G401 (cell line): Measurements from ENCODE around the gene ABCA1. TPM values are rescaled to one million over a fixed set of nuclear protein-coding genes. Genes with fewer than 3 reads are reported as not detected.
A peak's percentile ranks its signal among the peaks of the same experiment; 100 is the strongest.
"Not testable (repeated sequence)": the region's sequence is repeated elsewhere in the genome, so short reads cannot be mapped to it uniquely, and the experiment has no call there.

Source experiments
- DNase-seq: peaks from one replicate; pipeline ENCODE4 v3.0.0-alpha.2; 2015; ENCODE audit warnings: low spot score
- in situ Hi-C: cut with HindIII; loops from 2 replicates; pipeline ENCODE4 v1.10.0; 2016; ENCODE audit warnings: low sequenced_read_pairs, mixed read lengths
- total RNA-seq: library from RNA; depleted of rRNA; stranded (reverse); fragments of >200 nt; shearing (Covaris generic); gene quantifications from 2 replicates; pipeline ENCODE4 v1.2.3, GENCODE V29; 2014

ABCA1 gene
- total RNA-seq, 1 experiment from 2014 or later, result 13.7 TPM

- in situ Hi-C loops, result no loop called here
- DNase-seq, result no peak
Observed at GRCh38 chr9:104876587-104876986, 51.4 kb downstream of the ABCA1 start.

GRCh38 chr9:104875897-104876296 lies 52.1 kb downstream of the ABCA1 start:
- DNase-seq, result no peak
- in situ Hi-C loops, result no loop called here

- in situ Hi-C loops, result no loop called here
- no peak for DNase-seq
Observed at GRCh38 chr9:104875320-104875719, 52.6 kb downstream of the ABCA1 start.

- in situ Hi-C loops, result no loop called here
- DNase-seq, result no peak
Observed at GRCh38 chr9:104873489-104873850, 54.5 kb downstream of the ABCA1 start.

DNA sequence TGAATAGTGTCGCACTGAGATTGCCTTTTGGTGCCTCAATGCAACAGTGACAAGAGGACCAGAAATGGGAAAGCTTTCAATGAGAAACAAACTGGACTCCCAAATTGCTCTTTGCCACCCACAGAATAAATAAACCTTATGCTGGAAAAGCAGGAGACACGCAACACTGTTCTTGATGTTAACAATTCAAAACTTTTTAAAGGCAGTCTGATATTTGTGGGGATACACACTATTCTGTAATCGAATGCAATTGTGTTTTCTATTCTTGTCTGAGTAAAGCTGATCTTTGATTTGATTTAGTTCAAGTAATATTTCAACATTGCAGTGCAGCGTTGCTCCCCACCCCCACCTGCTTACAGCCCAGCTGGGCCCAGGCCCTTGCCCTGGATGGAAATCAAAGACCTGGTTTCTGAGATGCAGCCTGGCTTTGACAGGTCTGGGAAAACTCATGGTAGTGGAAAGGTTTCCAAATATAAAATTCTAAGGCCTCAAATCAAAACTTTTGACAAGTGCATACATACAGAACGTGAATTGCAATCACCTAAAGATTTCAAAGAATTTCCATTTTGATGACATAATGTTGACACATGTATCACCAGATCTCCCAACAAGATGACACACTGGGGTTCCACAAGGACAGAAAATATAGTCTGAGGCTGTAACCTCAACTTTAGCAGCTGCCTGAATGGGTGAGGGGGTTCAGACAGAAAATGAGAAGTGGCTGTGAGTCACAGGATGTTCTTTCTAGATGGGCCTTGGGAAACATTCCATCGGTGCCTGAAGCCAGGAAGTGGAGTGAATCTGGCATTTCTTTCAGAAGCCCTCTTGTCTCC lies 55.1 kb downstream of the ABCA1 start:
- in situ Hi-C loops, result no loop called here
- no peak for DNase-seq

- no peak for DNase-seq
- in situ Hi-C loops, result no loop called here
Observed at GRCh38 chr9:104871961-104872527, 55.9 kb downstream of the ABCA1 start.

DNA sequence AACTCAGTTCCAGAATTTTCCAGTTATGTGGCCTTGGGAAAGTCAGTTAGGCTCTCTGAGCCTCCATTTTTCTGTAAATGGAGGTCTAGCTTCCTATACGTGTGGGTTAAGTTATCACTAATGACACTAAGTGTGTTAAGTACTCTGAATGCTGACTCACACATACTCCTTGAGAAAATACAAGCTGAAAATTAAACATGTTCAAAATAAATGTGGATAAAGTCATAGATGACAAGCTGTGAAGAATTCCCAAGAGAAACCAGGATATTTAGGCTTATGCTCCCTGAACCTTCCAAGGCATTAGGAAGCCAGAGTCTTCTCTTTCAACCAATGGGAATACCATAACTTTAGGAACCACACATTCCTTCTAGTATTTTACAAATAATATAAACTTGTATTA lies 58.1 kb downstream of the ABCA1 start:
- no peak for DNase-seq
- in situ Hi-C loops, result no loop called here

GRCh38 chr9:104868687-104869404 lies 59.1 kb downstream of the ABCA1 start:
- DNase-seq, result peak; percentile 14
- in situ Hi-C loops, result no loop called here

DNA sequence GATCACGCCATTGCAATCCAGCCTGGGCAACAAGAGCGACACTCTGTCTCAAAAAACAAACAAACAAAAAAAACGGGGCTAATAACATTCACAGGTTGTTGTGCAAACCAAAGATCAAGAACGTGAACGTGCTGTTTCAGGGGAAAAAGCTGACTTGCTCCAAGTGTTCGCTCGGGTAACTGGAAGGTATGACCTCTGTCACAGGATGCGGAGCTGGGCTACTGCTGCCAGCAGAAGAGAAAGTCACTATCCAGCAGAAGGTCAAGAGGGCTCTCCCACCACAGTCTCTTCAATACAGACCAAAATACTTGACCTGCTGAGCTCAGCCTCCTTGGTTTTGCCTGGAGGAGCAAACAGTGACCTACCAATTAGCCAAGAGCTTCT lies 59.7 kb downstream of the ABCA1 start:
- DNase-seq, result no peak
- in situ Hi-C loops, result no loop called here

DNA sequence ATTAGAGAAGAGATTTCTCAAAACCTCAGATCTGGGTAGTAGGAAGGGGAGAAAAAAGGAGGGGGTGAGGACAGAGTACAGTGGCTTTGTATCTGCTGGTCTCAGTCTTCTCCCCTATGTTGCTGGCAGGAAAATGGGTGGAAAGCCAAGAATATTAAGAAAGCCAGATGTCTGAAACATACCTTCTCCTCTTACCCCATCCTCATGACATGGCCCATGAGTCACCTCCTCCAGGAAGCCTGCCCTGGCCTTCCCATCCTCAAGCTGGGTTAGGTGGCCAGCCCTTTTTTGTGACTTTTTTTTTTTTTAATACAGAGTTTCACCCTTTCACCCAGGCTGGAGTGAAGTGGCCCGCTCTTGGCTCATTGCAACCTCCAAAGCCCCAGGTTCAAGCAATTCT lies 61.8 kb downstream of the ABCA1 start:
- no peak for DNase-seq
- in situ Hi-C loops, result no loop called here

- in situ Hi-C loops, result no loop called here
- no peak for DNase-seq
Observed at GRCh38 chr9:104864675-104865104, 63.3 kb downstream of the ABCA1 start.

DNA sequence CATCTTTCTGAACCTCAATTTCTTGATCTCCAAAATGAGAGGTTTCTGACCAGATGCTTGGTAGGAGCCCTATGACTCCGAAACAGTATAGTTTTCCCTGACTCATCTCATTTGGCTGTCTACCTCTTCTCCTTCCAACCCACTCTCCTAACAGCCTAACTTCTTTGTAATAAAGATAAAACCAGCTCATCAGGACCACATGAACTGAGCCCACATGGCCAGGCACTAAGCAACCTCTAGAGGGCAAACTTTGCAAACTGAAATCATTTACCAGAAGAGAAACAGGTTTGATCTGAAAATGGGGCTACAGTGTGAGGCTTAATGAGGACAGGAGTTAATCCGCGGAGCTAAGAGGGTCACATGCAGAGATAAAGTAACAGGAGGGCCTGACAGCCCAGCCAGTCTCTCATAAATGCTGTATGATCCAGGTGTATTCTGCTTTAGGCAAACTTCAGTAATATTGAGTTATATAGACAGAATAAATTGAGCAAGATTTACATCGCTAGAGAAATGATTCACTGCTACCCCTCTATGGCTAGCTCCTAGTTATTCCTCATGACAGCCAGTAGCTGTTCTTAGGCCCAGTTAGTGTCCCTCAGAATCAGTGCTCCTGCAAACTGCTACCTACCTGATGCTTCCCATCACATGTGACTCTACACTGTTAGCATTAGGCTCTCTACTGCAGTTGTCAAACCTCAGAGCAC lies 64.6 kb downstream of the ABCA1 start:
- peak; percentile 79 for DNase-seq
- in situ Hi-C loops, result no loop called here

- in situ Hi-C loops, result no loop called here
- DNase-seq, result no peak
Observed at GRCh38 chr9:104861397-104861796, 66.6 kb downstream of the ABCA1 start.

DNA sequence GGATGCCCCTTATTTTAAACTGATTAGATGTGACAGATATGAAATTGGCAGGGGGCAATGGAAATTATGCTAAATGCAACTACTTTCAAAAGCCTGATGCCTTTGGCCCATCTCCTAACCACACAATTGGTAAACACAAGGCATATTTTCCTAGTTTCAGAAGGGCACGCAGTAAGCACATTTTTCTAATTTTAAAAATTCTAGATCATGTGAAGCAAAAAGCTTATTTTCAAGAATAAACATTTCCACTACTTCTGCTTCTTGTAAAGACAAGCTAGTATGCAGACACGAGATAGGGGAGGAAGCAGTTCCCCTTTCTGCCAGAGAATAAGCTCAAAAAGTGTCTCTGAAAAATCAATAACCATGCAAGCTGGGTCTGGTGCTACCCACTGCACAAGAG lies 67.7 kb downstream of the ABCA1 start:
- in situ Hi-C loops, result no loop called here
- no peak for DNase-seq

DNA sequence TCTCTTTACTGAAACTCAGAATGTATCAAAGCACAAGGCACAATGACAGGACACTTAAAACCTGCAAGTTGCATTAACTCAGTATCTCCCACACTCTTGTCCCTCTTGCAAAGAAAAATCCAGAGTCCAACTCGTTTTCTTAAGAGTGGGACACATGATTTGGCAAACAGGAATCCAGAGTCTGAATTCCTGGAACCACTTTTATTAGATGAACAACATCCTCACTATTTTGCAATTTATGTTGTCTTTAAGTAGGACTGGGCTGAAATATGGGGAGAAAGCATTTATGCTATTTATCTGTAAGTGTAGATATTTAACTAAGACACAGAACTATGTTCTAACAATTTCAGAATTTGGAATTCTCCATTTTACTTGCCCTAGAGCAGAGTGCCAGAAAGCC lies 69.1 kb downstream of the ABCA1 start:
- no peak for DNase-seq
- in situ Hi-C loops, result no loop called here

DNA sequence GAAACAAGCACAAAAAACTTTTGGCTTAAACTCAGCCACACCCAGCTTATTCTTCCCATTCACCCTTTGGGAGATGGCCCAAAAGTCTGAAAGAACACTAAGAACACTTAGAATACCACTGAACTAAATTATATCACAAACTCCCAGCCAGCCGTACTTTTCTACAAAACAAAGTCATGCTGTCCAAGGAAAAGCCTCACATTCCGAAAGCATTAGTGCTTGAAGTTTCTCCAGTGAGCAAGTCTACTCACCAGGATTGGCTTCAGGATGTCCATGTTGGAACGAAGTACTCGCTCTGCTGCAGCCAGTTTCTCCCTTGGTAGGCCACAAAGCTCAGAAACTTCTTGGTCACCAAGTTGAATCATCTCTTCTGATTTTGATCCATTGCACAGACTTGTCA lies 69.7 kb downstream of the ABCA1 start:
- in situ Hi-C loops, result no loop called here
- no peak for DNase-seq

- in situ Hi-C loops, result no loop called here
- DNase-seq, result no peak
Observed at GRCh38 chr9:104856413-104856941, 71.5 kb downstream of the ABCA1 start.

DNA sequence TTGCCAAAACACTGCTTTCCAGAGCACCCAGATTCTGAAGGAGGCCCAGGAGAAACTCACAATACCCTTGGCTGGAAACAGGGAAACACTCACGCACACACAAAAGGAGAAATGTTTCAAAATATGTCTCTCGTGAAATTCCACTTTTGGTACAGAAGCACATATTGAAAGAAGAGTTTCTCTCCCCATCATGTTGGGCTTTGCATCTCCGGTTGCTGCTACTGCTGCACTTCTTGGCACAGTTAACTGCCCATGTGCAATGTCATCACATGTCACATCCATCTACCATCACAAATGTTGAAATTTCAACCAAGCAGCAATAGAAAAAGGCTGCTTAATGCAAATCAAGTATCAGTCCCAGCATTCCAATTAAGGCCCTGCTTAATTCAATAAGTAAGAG lies 72.1 kb downstream of the ABCA1 start:
- in situ Hi-C loops, result no loop called here
- DNase-seq, result no peak

- DNase-seq, in situ Hi-C loops: not testable (repeated sequence)
Observed at GRCh38 chr9:104855258-104855657, 72.7 kb downstream of the ABCA1 start.

- in situ Hi-C loops, result no loop called here
- DNase-seq, result no peak
Observed at GRCh38 chr9:104854613-104855012, 73.3 kb downstream of the ABCA1 start.
